GM12875 (cell line): Measurements from ENCODE around the gene EVA1A.

Source experiments
- H3K4me3 ChIP-seq: one replicate; pipeline ENCODE4 v1.5.1; 2011; ENCODE audit warnings: low read depth, low read length, control low read depth
- CTCF ChIP-seq: IDR thresholded peaks from 2 replicates; pipeline ENCODE4 v1.5.1; 2011; ENCODE audit warnings: low read depth, mild to moderate bottlenecking, control low read depth, inconsistent platforms, low read length, moderate library complexity, borderline replicate concordance; ENCODE audit not compliant: insufficient read depth

Gene EVA1A

GRCh38 chr2:75459565-75460310, 101.0 kb downstream of the EVA1A start:
- TF ChIP-seq CTCF = no peak

GRCh38 chr2:75458201-75458600, 102.5 kb downstream of the EVA1A start:
- H3K4me3 ChIP-seq = no peak overlapping the region
- TF ChIP-seq CTCF = no peak

More at GRCh38 chr2:75459565-75460310, 101.0 kb downstream of the EVA1A start:
- no peak overlapping the region for H3K4me3 ChIP-seq

- H3K4me3 ChIP-seq = no peak overlapping the region
- TF ChIP-seq CTCF = no peak
Observed at GRCh38 chr2:75456825-75457224, 103.9 kb downstream of the EVA1A start.

- TF ChIP-seq CTCF = no peak
- H3K4me3 ChIP-seq = no peak overlapping the region
Observed at GRCh38 chr2:75456111-75456510, 104.6 kb downstream of the EVA1A start.

GRCh38 chr2:75454241-75454620, 106.5 kb downstream of the EVA1A start:
- H3K4me3 ChIP-seq = no peak overlapping the region
- no peak for TF ChIP-seq CTCF

- TF ChIP-seq CTCF = no peak
- no peak overlapping the region for H3K4me3 ChIP-seq
Observed at GRCh38 chr2:75453384-75454240, 107.1 kb downstream of the EVA1A start.
